ENCODE measurements around the gene MMP25.

- TF ChIP-seq CTCF (IDR thresholded peaks at IDR 0.05) (no peak), POLR2A (IDR thresholded peaks at IDR 0.05) (no peak)
These were observed 23.5 kb upstream of the MMP25 start for GRCh38 chr16:3022684-3023414.
